HepG2 (cell line): ENCODE data around the gene NT5C3B. TPM values are rescaled to one million over a fixed set of nuclear protein-coding genes. Genes with fewer than 3 reads are reported as not detected.

Experiments
- EZH2 ChIP-seq: conservative IDR thresholded peaks from 2 replicates; pipeline ENCODE4 v1.6.1; 2012; ENCODE audit warnings: mild to moderate bottlenecking, low read depth, low read length, moderate library complexity
- polyA plus RNA-seq, 8 experiments: library from polyadenylated mRNA; depleted of rRNA in 3 of 8; stranded (reverse) in 7 of 8; unstranded in 1 of 8; fragments of >200 nt; fragmentation: Illumina TruSeq in 4 of 8; extraction: Trizol in 4 of 8; gene quantifications; 2 replicates each; pipeline versions ENCODE4 v1.2.1 to v1.2.3, GENCODE V29; 2011 to 2016; ENCODE audit warnings: low read depth in 4 of 8, missing spikeins in 1 of 8, mixed read lengths in 1 of 8; ENCODE audit not compliant: insufficient read depth in 1 of 8
- total RNA-seq, 5 experiments: library from RNA; depleted of rRNA; stranded (reverse); fragments of >200 nt; fragmentation: Illumina TruSeq; extraction: Trizol; gene quantifications; 2 replicates each; pipeline ENCODE4 v1.2.3, GENCODE V29; 2016; ENCODE audit warnings: low read depth in 1 of 5
- TF ChIP-seq, protein P1 (sequence below): sonication (generic); formaldehyde crosslinking; IDR thresholded peaks from 2 replicates; pipeline ENCODE4 v1.5.1; 2020; ENCODE audit warnings: mild to moderate bottlenecking, missing genetic modification reagents, moderate library complexity
- TF ChIP-seq, protein P2 (sequence below): sonication (generic); formaldehyde crosslinking; IDR thresholded peaks from one replicate; pipeline ENCODE4 v1.5.1; 2020; ENCODE audit warnings: mild to moderate bottlenecking, missing genetic modification reagents; ENCODE audit errors: not compliant biosample characterization
- TF ChIP-seq, protein P3 (sequence below): sonication (generic); formaldehyde crosslinking; IDR thresholded peaks from 2 replicates; pipeline ENCODE4 v1.4.0; 2020; ENCODE audit warnings: low read depth, mild to moderate bottlenecking, missing genetic modification reagents
- TF ChIP-seq, protein P4 (sequence below), 2 experiments: fragments of 450-650 bp in 1 of 2; sonication (generic) in 1 of 2; formaldehyde crosslinking; IDR thresholded peaks; 2 replicates each; pipeline versions ENCODE4 v1.5.0 to v1.8.0; 2020 to 2022; ENCODE audit warnings: mild to moderate bottlenecking in 1 of 2, missing genetic modification reagents in 1 of 2
- TF ChIP-seq, protein P5 (sequence below): sonication (generic); formaldehyde crosslinking; conservative IDR thresholded peaks from 2 replicates; pipeline ENCODE4 v1.8.0; 2022; ENCODE audit warnings: missing genetic modification reagents
- TF ChIP-seq, protein P6 (sequence below), 2 experiments: sonication (generic) in 1 of 2; formaldehyde crosslinking in 1 of 2; IDR thresholded peaks; 2 replicates each; pipeline versions ENCODE4 v1.4.0 to v1.6.1; 2018 to 2020; ENCODE audit warnings: missing genetic modification reagents in 2 of 2, borderline replicate concordance in 1 of 2, low read depth in 1 of 2, mild to moderate bottlenecking in 1 of 2, missing biosample characterization in 1 of 2

Gene NT5C3B
- total and polyA plus RNA-seq, 2 of the 13 experiments (the other 11 are each of a cell fraction or from before 2014, with no cell fraction given), result 104 to 126 TPM

DNA sequence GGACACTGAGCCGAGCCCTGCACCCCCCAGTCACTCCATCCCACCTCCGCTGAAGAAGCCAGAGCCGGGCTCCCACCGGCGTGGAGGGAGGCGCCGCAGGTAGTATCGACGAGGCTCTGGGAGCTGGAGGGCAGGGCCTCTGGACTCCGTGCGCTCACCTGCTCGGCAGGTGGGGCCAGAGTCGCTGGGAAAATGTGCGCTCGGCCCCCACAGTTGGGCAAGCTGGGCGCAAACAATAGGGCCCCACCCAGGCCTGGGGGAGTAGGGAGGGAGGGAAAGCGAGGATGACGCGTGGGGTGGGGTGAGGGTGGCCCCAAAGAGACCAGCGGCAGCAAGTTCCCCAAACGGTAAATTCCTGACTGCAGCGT lies 50.2 kb downstream of the NT5C3B start (continued):
- TF ChIP-seq, protein P1, sequence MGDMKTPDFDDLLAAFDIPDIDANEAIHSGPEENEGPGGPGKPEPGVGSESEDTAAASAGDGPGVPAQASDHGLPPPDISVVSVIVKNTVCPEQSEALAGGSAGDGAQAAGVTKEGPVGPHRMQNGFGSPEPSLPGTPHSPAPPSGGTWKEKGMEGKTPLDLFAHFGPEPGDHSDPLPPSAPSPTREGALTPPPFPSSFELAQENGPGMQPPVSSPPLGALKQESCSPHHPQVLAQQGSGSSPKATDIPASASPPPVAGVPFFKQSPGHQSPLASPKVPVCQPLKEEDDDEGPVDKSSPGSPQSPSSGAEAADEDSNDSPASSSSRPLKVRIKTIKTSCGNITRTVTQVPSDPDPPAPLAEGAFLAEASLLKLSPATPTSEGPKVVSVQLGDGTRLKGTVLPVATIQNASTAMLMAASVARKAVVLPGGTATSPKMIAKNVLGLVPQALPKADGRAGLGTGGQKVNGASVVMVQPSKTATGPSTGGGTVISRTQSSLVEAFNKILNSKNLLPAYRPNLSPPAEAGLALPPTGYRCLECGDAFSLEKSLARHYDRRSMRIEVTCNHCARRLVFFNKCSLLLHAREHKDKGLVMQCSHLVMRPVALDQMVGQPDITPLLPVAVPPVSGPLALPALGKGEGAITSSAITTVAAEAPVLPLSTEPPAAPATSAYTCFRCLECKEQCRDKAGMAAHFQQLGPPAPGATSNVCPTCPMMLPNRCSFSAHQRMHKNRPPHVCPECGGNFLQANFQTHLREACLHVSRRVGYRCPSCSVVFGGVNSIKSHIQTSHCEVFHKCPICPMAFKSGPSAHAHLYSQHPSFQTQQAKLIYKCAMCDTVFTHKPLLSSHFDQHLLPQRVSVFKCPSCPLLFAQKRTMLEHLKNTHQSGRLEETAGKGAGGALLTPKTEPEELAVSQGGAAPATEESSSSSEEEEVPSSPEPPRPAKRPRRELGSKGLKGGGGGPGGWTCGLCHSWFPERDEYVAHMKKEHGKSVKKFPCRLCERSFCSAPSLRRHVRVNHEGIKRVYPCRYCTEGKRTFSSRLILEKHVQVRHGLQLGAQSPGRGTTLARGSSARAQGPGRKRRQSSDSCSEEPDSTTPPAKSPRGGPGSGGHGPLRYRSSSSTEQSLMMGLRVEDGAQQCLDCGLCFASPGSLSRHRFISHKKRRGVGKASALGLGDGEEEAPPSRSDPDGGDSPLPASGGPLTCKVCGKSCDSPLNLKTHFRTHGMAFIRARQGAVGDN (CRISPR knock-in tag), result peak; percentile 89; the same call in 1 of the 2 replicates
- TF ChIP-seq, protein P2, sequence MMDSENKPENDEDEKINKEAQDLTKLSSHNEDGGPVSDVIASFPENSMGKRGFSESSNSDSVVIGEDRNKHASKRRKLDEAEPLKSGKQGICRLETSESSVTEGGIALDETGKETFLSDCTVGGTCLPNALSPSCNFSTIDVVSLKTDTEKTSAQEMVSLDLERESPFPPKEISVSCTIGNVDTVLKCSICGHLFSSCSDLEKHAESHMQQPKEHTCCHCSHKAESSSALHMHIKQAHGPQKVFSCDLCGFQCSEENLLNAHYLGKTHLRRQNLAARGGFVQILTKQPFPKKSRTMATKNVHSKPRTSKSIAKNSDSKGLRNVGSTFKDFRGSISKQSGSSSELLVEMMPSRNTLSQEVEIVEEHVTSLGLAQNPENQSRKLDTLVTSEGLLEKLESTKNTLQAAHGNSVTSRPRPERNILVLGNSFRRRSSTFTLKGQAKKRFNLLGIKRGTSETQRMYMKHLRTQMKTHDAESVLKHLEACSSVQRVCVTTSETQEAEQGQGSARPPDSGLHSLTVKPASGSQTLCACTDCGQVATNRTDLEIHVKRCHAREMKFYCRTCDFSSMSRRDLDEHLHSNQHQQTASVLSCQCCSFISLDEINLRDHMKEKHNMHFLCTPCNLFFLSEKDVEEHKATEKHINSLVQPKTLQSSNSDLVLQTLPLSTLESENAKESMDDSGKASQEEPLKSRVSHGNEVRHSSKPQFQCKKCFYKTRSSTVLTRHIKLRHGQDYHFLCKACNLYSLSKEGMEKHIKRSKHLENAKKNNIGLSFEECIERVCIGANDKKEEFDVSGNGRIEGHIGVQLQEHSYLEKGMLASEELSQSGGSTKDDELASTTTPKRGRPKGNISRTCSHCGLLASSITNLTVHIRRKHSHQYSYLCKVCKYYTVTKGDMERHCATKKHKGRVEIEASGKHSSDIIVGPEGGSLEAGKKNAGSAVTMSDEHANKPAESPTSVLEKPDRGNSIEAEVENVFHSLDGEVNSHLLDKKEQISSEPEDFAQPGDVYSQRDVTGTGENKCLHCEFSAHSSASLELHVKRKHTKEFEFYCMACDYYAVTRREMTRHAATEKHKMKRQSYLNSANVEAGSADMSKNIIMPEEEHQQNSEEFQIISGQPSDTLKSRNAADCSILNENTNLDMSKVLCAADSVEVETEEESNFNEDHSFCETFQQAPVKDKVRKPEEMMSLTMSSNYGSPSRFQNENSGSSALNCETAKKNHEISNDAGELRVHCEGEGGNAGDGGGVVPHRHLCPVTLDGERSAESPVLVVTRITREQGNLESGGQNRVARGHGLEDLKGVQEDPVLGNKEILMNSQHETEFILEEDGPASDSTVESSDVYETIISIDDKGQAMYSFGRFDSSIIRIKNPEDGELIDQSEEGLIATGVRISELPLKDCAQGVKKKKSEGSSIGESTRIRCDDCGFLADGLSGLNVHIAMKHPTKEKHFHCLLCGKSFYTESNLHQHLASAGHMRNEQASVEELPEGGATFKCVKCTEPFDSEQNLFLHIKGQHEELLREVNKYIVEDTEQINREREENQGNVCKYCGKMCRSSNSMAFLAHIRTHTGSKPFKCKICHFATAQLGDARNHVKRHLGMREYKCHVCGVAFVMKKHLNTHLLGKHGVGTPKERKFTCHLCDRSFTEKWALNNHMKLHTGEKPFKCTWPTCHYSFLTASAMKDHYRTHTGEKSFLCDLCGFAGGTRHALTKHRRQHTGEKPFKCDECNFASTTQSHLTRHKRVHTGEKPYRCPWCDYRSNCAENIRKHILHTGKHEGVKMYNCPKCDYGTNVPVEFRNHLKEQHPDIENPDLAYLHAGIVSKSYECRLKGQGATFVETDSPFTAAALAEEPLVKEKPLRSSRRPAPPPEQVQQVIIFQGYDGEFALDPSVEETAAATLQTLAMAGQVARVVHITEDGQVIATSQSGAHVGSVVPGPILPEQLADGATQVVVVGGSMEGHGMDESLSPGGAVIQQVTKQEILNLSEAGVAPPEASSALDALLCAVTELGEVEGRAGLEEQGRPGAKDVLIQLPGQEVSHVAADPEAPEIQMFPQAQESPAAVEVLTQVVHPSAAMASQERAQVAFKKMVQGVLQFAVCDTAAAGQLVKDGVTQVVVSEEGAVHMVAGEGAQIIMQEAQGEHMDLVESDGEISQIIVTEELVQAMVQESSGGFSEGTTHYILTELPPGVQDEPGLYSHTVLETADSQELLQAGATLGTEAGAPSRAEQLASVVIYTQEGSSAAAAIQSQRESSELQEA (CRISPR knock-in tag), result peak; percentile 90
- no peak for TF ChIP-seq EZH2
- TF ChIP-seq, protein P3, sequence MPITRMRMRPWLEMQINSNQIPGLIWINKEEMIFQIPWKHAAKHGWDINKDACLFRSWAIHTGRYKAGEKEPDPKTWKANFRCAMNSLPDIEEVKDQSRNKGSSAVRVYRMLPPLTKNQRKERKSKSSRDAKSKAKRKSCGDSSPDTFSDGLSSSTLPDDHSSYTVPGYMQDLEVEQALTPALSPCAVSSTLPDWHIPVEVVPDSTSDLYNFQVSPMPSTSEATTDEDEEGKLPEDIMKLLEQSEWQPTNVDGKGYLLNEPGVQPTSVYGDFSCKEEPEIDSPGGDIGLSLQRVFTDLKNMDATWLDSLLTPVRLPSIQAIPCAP (CRISPR knock-in tag), result 0 out of 2 replicates have a peak, but pooled peaks have one; percentile 44
- TF ChIP-seq, protein P4, sequence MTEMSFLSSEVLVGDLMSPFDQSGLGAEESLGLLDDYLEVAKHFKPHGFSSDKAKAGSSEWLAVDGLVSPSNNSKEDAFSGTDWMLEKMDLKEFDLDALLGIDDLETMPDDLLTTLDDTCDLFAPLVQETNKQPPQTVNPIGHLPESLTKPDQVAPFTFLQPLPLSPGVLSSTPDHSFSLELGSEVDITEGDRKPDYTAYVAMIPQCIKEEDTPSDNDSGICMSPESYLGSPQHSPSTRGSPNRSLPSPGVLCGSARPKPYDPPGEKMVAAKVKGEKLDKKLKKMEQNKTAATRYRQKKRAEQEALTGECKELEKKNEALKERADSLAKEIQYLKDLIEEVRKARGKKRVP (CRISPR knock-in tag; IDR thresholded peaks at IDR 0.05), result 0 out of 4 replicates have a peak, but pooled peaks of 1 of the 2 experiments have one; percentile 2
- TF ChIP-seq, protein P5, sequence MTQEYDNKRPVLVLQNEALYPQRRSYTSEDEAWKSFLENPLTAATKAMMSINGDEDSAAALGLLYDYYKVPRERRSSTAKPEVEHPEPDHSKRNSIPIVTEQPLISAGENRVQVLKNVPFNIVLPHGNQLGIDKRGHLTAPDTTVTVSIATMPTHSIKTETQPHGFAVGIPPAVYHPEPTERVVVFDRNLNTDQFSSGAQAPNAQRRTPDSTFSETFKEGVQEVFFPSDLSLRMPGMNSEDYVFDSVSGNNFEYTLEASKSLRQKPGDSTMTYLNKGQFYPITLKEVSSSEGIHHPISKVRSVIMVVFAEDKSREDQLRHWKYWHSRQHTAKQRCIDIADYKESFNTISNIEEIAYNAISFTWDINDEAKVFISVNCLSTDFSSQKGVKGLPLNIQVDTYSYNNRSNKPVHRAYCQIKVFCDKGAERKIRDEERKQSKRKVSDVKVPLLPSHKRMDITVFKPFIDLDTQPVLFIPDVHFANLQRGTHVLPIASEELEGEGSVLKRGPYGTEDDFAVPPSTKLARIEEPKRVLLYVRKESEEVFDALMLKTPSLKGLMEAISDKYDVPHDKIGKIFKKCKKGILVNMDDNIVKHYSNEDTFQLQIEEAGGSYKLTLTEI (CRISPR knock-in tag), result no peak
- TF ChIP-seq, protein P6, sequence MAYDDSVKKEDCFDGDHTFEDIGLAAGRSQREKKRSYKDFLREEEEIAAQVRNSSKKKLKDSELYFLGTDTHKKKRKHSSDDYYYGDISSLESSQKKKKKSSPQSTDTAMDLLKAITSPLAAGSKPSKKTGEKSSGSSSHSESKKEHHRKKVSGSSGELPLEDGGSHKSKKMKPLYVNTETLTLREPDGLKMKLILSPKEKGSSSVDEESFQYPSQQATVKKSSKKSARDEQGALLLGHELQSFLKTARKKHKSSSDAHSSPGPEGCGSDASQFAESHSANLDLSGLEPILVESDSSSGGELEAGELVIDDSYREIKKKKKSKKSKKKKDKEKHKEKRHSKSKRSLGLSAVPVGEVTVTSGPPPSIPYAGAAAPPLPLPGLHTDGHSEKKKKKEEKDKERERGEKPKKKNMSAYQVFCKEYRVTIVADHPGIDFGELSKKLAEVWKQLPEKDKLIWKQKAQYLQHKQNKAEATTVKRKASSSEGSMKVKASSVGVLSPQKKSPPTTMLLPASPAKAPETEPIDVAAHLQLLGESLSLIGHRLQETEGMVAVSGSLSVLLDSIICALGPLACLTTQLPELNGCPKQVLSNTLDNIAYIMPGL (CRISPR knock-in tag; IDR thresholded peaks at IDR 0.05; ENCODE audit: borderline replicate concordance in 1 of 2, low read depth in 1 of 2), result no peak
